Endothelial cell of umbilical vein (primary cell): ENCODE results near the gene NR1H3. TPM values are rescaled to one million over a fixed set of nuclear protein-coding genes. Genes with fewer than 3 reads are reported as not detected.

Experiments used
- BruUV-seq: library from RNA; stranded (reverse); fragments of 400-500 nt; replicated peaks from 2 replicates; lab custom pipeline; 2021; lab: Mats Ljungman, UMichigan
- CTCF ChIA-PET: fragments of 300-600, 350-600 bp; sonication (Branson Sonifier 250); formaldehyde crosslinking; loops from one replicate; lab custom pipeline; 2021; ENCODE audit warnings: antibody characterized with exemption, inconsistent platforms; lab: Charles Lee
- POLR2A ChIA-PET: fragments of 300-600, 350-600 bp; sonication (Branson Sonifier 250); formaldehyde crosslinking; loops from one replicate; lab custom pipeline; 2021; ENCODE audit warnings: antibody characterized with exemption, inconsistent platforms; lab: Charles Lee
- DNase-seq: peaks from one replicate; pipeline ENCODE4 v3.0.0-alpha.2; 2011; ENCODE audit warnings: low read depth, low spot score
- FAIRE-seq: peaks from 2 replicates; lab custom pipeline; 2011; peaks lifted over from hg19 to GRCh38; lab: Jason Lieb, UNC
- H2AFZ ChIP-seq: 2 replicates; pipeline ENCODE4 v1.6.0; 2012; ENCODE audit warnings: low read depth, low read length, control low read depth, inconsistent platforms
- H3K27ac ChIP-seq: 2 replicates; pipeline ENCODE4 v1.5.1; 2011; ENCODE audit warnings: low read depth, mild to moderate bottlenecking, control low read depth, low read length, moderate library complexity; ENCODE audit not compliant: insufficient read depth
- H3K27me3 ChIP-seq, 2 experiments: 2 replicates each; pipeline versions ENCODE4 v1.6.0 to v1.6.1; 2011; ENCODE audit warnings: low read length in 2 of 2, mixed read lengths in 1 of 2; ENCODE audit not compliant: control insufficient read depth in 2 of 2, insufficient read depth in 2 of 2
- H3K36me3 ChIP-seq, 2 experiments: 2 replicates in 1 of 2; 3 replicates in 1 of 2; pipeline ENCODE4 v1.5.1; 2011; ENCODE audit warnings: low read length in 2 of 2, mild to moderate bottlenecking in 1 of 2, moderate library complexity in 1 of 2; ENCODE audit not compliant: control insufficient read depth in 2 of 2, insufficient read depth in 2 of 2; ENCODE audit errors: extremely low read depth in 1 of 2
- H3K4me1 ChIP-seq: 3 replicates; pipeline ENCODE4 v1.5.1; 2011; ENCODE audit warnings: mild to moderate bottlenecking, low read length; ENCODE audit not compliant: control insufficient read depth, insufficient read depth; ENCODE audit errors: extremely low read depth
- H3K4me2 ChIP-seq: 2 replicates; pipeline ENCODE4 v1.6.1; 2011; ENCODE audit warnings: low read length, control low read depth, mixed read lengths; ENCODE audit not compliant: insufficient read depth
- H3K4me3 ChIP-seq, 3 experiments: fragments of 200-600 bp in 1 of 3; sonication (generic), shearing (Covaris generic) in 1 of 3; replicated peaks in 1 of 3; 2 replicates each; pipeline ENCODE4 v1.5.1; 2011 to 2016; ENCODE audit warnings: control low read depth in 3 of 3, low read length in 3 of 3, mild to moderate bottlenecking in 2 of 3, inconsistent platforms in 1 of 3, low read depth in 1 of 3, moderate library complexity in 1 of 3; ENCODE audit not compliant: insufficient read depth in 1 of 3
- H3K79me2 ChIP-seq: 2 replicates; pipeline ENCODE4 v1.6.0; 2012; ENCODE audit warnings: low read length, inconsistent platforms; ENCODE audit not compliant: control insufficient read depth, insufficient read depth
- H3K9ac ChIP-seq: replicated peaks from 2 replicates; pipeline ENCODE3; 2011; ENCODE audit warnings: low read length, control low read depth; ENCODE audit not compliant: insufficient read depth; ENCODE audit errors: extremely low read depth
- H3K9me1 ChIP-seq: replicated peaks from 3 replicates; pipeline ENCODE4 v1.6.0; 2011; ENCODE audit warnings: mild to moderate bottlenecking, low read length; ENCODE audit not compliant: control insufficient read depth, insufficient read depth; ENCODE audit errors: extremely low read depth
- H3K9me3 ChIP-seq: replicated peaks from 2 replicates; pipeline ENCODE4 v1.5.1; 2012; ENCODE audit warnings: low read length, inconsistent platforms; ENCODE audit not compliant: control insufficient read depth, insufficient read depth
- H4K20me1 ChIP-seq: replicated peaks from 2 replicates; pipeline ENCODE3; 2011; ENCODE audit warnings: mild to moderate bottlenecking, low read length; ENCODE audit not compliant: control insufficient read depth, insufficient read depth; ENCODE audit errors: extremely low read depth
- CTCF ChIP-seq, 2 donors: IDR thresholded peaks; 1 replicate in 1 of 2; 2 replicates in 1 of 2; pipeline ENCODE4 v1.5.1; 2011; ENCODE audit warnings: low read length in 2 of 2, mild to moderate bottlenecking in 2 of 2, moderate library complexity in 2 of 2, control low read depth in 1 of 2, inconsistent platforms in 1 of 2, low read depth in 1 of 2; ENCODE audit not compliant: insufficient read depth in 1 of 2; ENCODE audit errors: extremely low read depth in 1 of 2
- EZH2 ChIP-seq: IDR thresholded peaks from 2 replicates; pipeline ENCODE4 v1.6.1; 2012; ENCODE audit warnings: borderline replicate concordance, low read depth, mild to moderate bottlenecking, moderate library complexity, low read length, inconsistent platforms; ENCODE audit not compliant: severe bottlenecking
- FOS ChIP-seq: IDR thresholded peaks from 2 replicates; pipeline ENCODE4 v1.6.1; 2011; ENCODE audit warnings: mild to moderate bottlenecking, low read length, moderate library complexity, borderline replicate concordance; ENCODE audit not compliant: insufficient read depth
- GATA2 ChIP-seq: IDR thresholded peaks from 2 replicates; pipeline ENCODE4 v1.7.0; 2011; ENCODE audit warnings: low read depth, mild to moderate bottlenecking, moderate library complexity, mixed read lengths, low read length; ENCODE audit not compliant: insufficient read length, insufficient read depth
- JUN ChIP-seq: IDR thresholded peaks from 2 replicates; pipeline ENCODE4 v1.6.1; 2011; ENCODE audit warnings: borderline replicate concordance, low read depth; ENCODE audit not compliant: insufficient read length, insufficient read depth
- POLR2A ChIP-seq: IDR thresholded peaks from 2 replicates; pipeline ENCODE4 v1.6.1; 2012; ENCODE audit warnings: low read depth, mild to moderate bottlenecking, control low read depth, low read length
- POLR2AphosphoS5 ChIP-seq: IDR thresholded peaks from 2 replicates; pipeline ENCODE4 v1.6.1; 2012; ENCODE audit warnings: low read depth, mild to moderate bottlenecking, control low read depth, low read length, moderate library complexity; ENCODE audit not compliant: insufficient read depth
- dilution Hi-C: fragments of 300-500 bp; cut with MboI; formaldehyde crosslinking; loops from one replicate; pipeline ENCODE4 v1.15.0; 2019; ENCODE audit warnings: low sequenced_read_pairs; ENCODE audit not compliant: extremely low pct_ligation_motif_present
- intact Hi-C: fragments of 100-400 bp; cut with micrococcal nuclease; formaldehyde crosslinking; loops from one replicate; pipeline ENCODE4 v1.10.0; 2022
- polyA plus RNA-seq, 4 experiments: library from polyadenylated mRNA; depleted of rRNA in 3 of 4; stranded (reverse) in 3 of 4; unstranded in 1 of 4; fragments of >200 nt; gene quantifications; 2 replicates each; pipeline versions ENCODE4 v1.2.1 to v1.2.3, GENCODE V29; 2011 to 2012; ENCODE audit warnings: missing spikeins in 1 of 4
- total RNA-seq: library from RNA; stranded (reverse); gene quantifications from 2 replicates; pipeline ENCODE4 v1.2.3, GENCODE V29; 2021
- TF ChIP-seq, protein P1 (sequence below): IDR thresholded peaks from 2 replicates; pipeline ENCODE4 v1.6.1; 2011; ENCODE audit not compliant: insufficient read depth, insufficient read length

NR1H3 gene
- total and polyA plus RNA-seq, 2 donors (not counting 3 experiments of a cell fraction or from before 2014, with no cell fraction given): 9.8 to 16.3 TPM

GRCh38 chr11:47299078-47299477 is 41.3 kb downstream of the NR1H3 start:
- Histone ChIP-seq H3K9ac (no peak overlapping the region), H3K27ac (no peak overlapping the region), H3K27me3 (no peaks in the 10 kb centered on the region), H3K4me2 (no peak overlapping the region), H3K79me2 (no peaks in the 10 kb centered on the region), H4K20me1 (no peaks in the 10 kb centered on the region), H3K4me3 (no peak overlapping the region), H2AFZ (no peak overlapping the region), H3K9me1 (no peaks in the 10 kb centered on the region), H3K9me3 (no peaks in the 10 kb centered on the region), H3K4me1 (no peaks in the 10 kb centered on the region), H3K36me3 (peaks cover 4 to 9% of the 10 kb centered on the region in 2 experiments)
- dilution Hi-C loops (no loop called here), intact Hi-C loops (no loop called here)
- DNase-seq: no peak
- CTCF ChIA-PET: interaction anchor here (1.0 kb wide), 1 partner anchor 56 kb away, joined by 3 read pairs; no protein-coding TSS in a partner anchor
- FAIRE-seq: no peak
- TF ChIP-seq POLR2AphosphoS5 (no peak), JUN (no peak), EZH2 (no peak), CTCF (IDR thresholded peaks at IDR 0.05; ENCODE audit: extremely low read depth in 1 of 2, insufficient read depth in 1 of 2, low read depth in 1 of 2, low read length in 2 of 2) (no peak), FOS (no peak), POLR2A (no peak), GATA2 (no peak)
- TF ChIP-seq, protein P1, sequence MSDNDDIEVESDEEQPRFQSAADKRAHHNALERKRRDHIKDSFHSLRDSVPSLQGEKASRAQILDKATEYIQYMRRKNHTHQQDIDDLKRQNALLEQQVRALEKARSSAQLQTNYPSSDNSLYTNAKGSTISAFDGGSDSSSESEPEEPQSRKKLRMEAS: no peak
- POLR2A ChIA-PET: no interaction called here
- no TSS peak for BruUV-seq
